T-cell (primary cell): Measurements from ENCODE around the gene DCAF6. TPM values are rescaled to one million over a fixed set of nuclear protein-coding genes. Genes with fewer than 3 reads are reported as not detected.

Experiments used
- ATAC-seq, 4 experiments: fragments of 200-7000 bp in 3 of 4; fragments of 150-1000 bp in 1 of 4; cut with Tn5 transposase; replicated peaks in 1 of 4; 1 replicate in 3 of 4; 2 replicates in 1 of 4; pipeline ENCODE4 v1.10.0; 2021; ENCODE audit warnings: moderate library complexity in 3 of 4, mild to moderate bottlenecking in 2 of 4, moderate number of reproducible peaks in 1 of 4
- CTCF ChIA-PET, 2 donors: fragments of 300-600 bp; sonication (Branson Sonifier 250); formaldehyde crosslinking; loops; one replicate each; lab custom pipeline; 2022; ENCODE audit warnings: antibody characterized with exemption in 2 of 2; lab: Charles Lee
- POLR2A ChIA-PET, 2 donors: fragments of 300-600 bp; sonication (Branson Sonifier 250); formaldehyde crosslinking; loops; one replicate each; lab custom pipeline; 2022; ENCODE audit warnings: antibody characterized with exemption in 2 of 2; lab: Charles Lee
- DNase-seq, 35 experiments: peaks; one replicate each; pipeline versions ENCODE4 v3.0.0 to v3.0.0-alpha.2; 2013 to 2023
- H3K27ac ChIP-seq: one replicate; pipeline ENCODE4 v1.5.1; 2013; ENCODE audit warnings: low read length
- H3K27me3 ChIP-seq, 2 experiments: replicated peaks in 1 of 2; 1 replicate in 1 of 2; 2 replicates in 1 of 2; pipeline versions ENCODE4 v1.6.1 to v1.7.0; 2013; ENCODE audit warnings: low read length in 1 of 2, mixed read lengths in 1 of 2; ENCODE audit not compliant: control insufficient read depth in 2 of 2, insufficient read depth in 2 of 2; ENCODE audit errors: extremely low read depth in 1 of 2
- H3K36me3 ChIP-seq, 2 donors: 1 replicate in 1 of 2; 2 replicates in 1 of 2; pipeline versions ENCODE4 v1.6.1 to v1.7.0; 2013; ENCODE audit warnings: low read length in 1 of 2; ENCODE audit not compliant: control insufficient read depth in 2 of 2, insufficient read depth in 1 of 2; ENCODE audit errors: extremely low read depth in 1 of 2
- H3K4me1 ChIP-seq, 2 experiments: 1 replicate in 1 of 2; 2 replicates in 1 of 2; pipeline versions ENCODE4 v1.6.1 to v1.7.0; 2013; ENCODE audit warnings: low read length in 2 of 2, mixed read lengths in 1 of 2; ENCODE audit not compliant: insufficient read depth in 2 of 2, control insufficient read depth in 1 of 2; ENCODE audit errors: extremely low read depth in 1 of 2
- H3K4me3 ChIP-seq, 2 donors: 1 replicate in 1 of 2; 2 replicates in 1 of 2; pipeline versions ENCODE4 v1.5.1 to v1.7.0; 2013; ENCODE audit warnings: mild to moderate bottlenecking in 2 of 2, low read length in 1 of 2, moderate library complexity in 1 of 2; ENCODE audit not compliant: control insufficient read depth in 1 of 2; ENCODE audit errors: extremely low read depth in 1 of 2
- H3K9me3 ChIP-seq: 2 replicates; pipeline ENCODE4 v1.7.0; 2013
- H3K27ac Mint-ChIP-seq, 2 donors: one replicate each; pipeline ENCODE4 v1.8.0; 2020 to 2021; ENCODE audit warnings: mild to moderate bottlenecking in 2 of 2, mixed read lengths in 2 of 2
- H3K27me3 Mint-ChIP-seq, 2 donors: one replicate each; pipeline ENCODE4 v1.8.0; 2021 to 2022; ENCODE audit warnings: mixed read lengths in 2 of 2
- H3K36me3 Mint-ChIP-seq: one replicate; pipeline ENCODE4 v1.8.0; 2021; ENCODE audit warnings: mixed read lengths
- H3K4me1 Mint-ChIP-seq, 3 donors: one replicate each; pipeline ENCODE4 v1.8.0; 2020 to 2022; ENCODE audit warnings: mixed read lengths in 3 of 3, mild to moderate bottlenecking in 1 of 3
- H3K4me3 Mint-ChIP-seq, 3 donors: one replicate each; pipeline ENCODE4 v1.8.0; 2020 to 2022; ENCODE audit warnings: mild to moderate bottlenecking in 3 of 3, mixed read lengths in 3 of 3, moderate library complexity in 3 of 3
- H3K9me3 Mint-ChIP-seq, 3 donors: one replicate each; pipeline ENCODE4 v1.8.0; 2020 to 2022; ENCODE audit warnings: mixed read lengths in 3 of 3
- WGBS: methylation state at CpG from one replicate; pipeline ENCODE4 v1.1.5; 2013; ENCODE audit warnings: missing lambda C conversion rate; ENCODE audit not compliant: insufficient coverage; 5-methylcytosine and 5-hydroxymethylcytosine counted together
- total RNA-seq, 35 experiments: library from RNA in 6 of 35; stranded (reverse) in 6 of 35; fragments of 120-200 nt in 1 of 35; gene quantifications; one replicate each; pipeline versions ENCODE4 v1.2.1 to v1.2.4 and lab custom pipeline; 2013 to 2026

Gene DCAF6
- total RNA-seq, 5 donors from 2014 or later (not counting 1 experiment from before 2014, with no cell fraction given): 21.6 to 27.4 (median 26.9) TPM

- Mint-ChIP-seq H3K4me1 (peaks cover 19 to 30% (median 20%) of the 10 kb centered on the region in 3 donors), H3K27me3 (no peaks in the 10 kb centered on the region), H3K36me3 (peaks cover 71% of the 10 kb centered on the region), H3K9me3 (peaks cover 0 to 4% (median 0%) of the 10 kb centered on the region in 3 donors), H3K4me3 (no peak overlapping the region), H3K27ac (no peak overlapping the region)
- ATAC-seq (no peak), DNase-seq (no peak)
- Histone ChIP-seq H3K27me3 (no peaks in the 10 kb centered on the region), H3K9me3 (no peaks in the 10 kb centered on the region), H3K36me3 (peaks cover 0 to 21% of the 10 kb centered on the region in 2 donors), H3K27ac (no peak overlapping the region), H3K4me3 (no peak overlapping the region), H3K4me1 (no peaks in the 10 kb centered on the region)
- ChIA-PET CTCF (no interaction called here), POLR2A (no interaction called here)
- WGBS: 100% methylated on average over 5 of the region's 9 CpGs
These were observed 45.5 kb downstream of the DCAF6 start for GRCh38 chr1:167981933-167982332.

DNA sequence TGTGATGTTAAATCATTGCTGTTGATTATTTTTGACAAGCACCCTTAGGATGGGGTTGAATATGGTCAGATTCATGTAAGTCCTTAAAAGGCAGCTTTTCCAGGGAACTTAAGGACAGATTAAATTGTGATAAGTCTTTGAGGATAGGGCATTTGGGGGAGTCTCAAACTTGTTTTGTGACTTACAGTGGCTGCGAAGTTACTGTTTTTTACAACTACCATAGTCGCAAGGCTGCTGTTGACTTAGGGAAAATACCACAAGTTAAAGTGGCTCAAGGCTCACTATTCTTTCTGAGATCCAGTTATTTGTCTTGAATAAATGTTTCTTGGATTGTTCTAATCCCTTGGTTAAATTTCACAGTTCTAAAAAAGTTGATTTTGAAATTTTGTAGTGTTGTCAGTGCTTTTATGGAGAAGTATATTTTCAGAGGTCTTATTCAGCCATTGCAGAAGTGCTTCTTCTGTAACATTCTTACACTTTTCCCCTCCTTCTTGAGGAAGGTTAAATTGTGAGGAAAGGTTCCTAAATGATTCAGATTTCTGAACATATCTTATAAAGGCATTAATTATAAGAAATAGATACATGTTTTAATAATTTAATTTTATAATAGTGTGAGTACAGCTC lies 47.4 kb downstream of the DCAF6 start:
- Mint-ChIP-seq H3K4me1 (peaks cover 19 to 30% (median 20%) of the 10 kb centered on the region in 3 donors), H3K27ac (no peak overlapping the region), H3K27me3 (no peaks in the 10 kb centered on the region), H3K4me3 (no peak overlapping the region), H3K9me3 (no peaks in the 10 kb centered on the region), H3K36me3 (peaks cover 53% of the 10 kb centered on the region)
- no peaks in the 10 kb centered on the region for H3K4me1 ChIP-seq
- no CpG with 5 or more reads among the region's 2 CpGs for WGBS
- ChIA-PET CTCF (no interaction called here), POLR2A (no interaction called here)
- H3K27ac ChIP-seq: no peak overlapping the region
- no peak overlapping the region for H3K4me3 ChIP-seq
- no peak for DNase-seq
- no peak for ATAC-seq
- peaks cover 0 to 20% of the 10 kb centered on the region in 2 donors for H3K36me3 ChIP-seq
- H3K27me3 ChIP-seq: no peaks in the 10 kb centered on the region
- H3K9me3 ChIP-seq: no peaks in the 10 kb centered on the region

GRCh38 chr1:167984886-167985489 lies 48.5 kb downstream of the DCAF6 start:
- Mint-ChIP-seq H3K27me3 (no peaks in the 10 kb centered on the region), H3K9me3 (no peaks in the 10 kb centered on the region), H3K27ac (no peak overlapping the region), H3K36me3 (peaks cover 52% of the 10 kb centered on the region), H3K4me3 (no peak overlapping the region), H3K4me1 (peaks cover 19 to 30% (median 20%) of the 10 kb centered on the region in 3 donors)
- H3K36me3 ChIP-seq: peaks cover 0 to 18% of the 10 kb centered on the region in 2 donors
- no peaks in the 10 kb centered on the region for H3K9me3 ChIP-seq
- no peaks in the 10 kb centered on the region for H3K27me3 ChIP-seq
- ATAC-seq (no peak), DNase-seq (no peak)
- CTCF ChIA-PET: no interaction called here
- no CpG with 5 or more reads among the region's 8 CpGs for WGBS
- no peaks in the 10 kb centered on the region for H3K4me1 ChIP-seq
- no peak overlapping the region for H3K4me3 ChIP-seq
- POLR2A ChIA-PET: interaction anchor here in 1 of 2 donors (0.5 kb wide), 1 partner anchor 112 kb away, joined by 3 read pairs; no protein-coding TSS in a partner anchor
- H3K27ac ChIP-seq: no peak overlapping the region

DNA sequence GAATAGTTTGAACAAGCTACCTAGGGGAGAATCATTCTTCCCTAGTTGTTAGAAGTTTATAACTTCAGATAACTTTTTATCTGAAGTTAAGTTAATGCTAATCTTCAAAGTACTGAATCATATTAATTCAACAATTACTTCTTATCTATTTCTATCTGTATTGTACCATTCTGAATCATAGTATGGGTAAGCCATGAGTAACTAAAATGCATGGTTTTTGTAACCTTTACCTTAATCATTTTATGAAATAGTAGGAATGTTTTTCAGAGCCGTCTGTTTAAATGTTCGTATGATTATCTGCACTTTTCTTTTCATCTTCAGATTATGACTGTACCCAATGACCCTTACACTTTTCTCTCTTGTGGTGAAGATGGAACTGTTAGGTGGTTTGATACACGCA lies 50.7 kb downstream of the DCAF6 start:
- no peaks in the 10 kb centered on the region for H3K27me3 Mint-ChIP-seq
- peaks cover 42% of the 10 kb centered on the region for H3K36me3 Mint-ChIP-seq
- no peaks in the 10 kb centered on the region for H3K4me1 ChIP-seq
- no peak overlapping the region for H3K4me3 Mint-ChIP-seq
- H3K36me3 ChIP-seq: peaks cover 0 to 18% of the 10 kb centered on the region in 2 donors
- WGBS: no CpG with 5 or more reads among the region's 3 CpGs
- H3K27me3 ChIP-seq: no peaks in the 10 kb centered on the region
- DNase-seq (no peak), ATAC-seq (no peak)
- H3K9me3 Mint-ChIP-seq: no peaks in the 10 kb centered on the region
- H3K4me1 Mint-ChIP-seq: peaks cover 11 to 16% (median 14%) of the 10 kb centered on the region in 3 donors
- no peak overlapping the region for H3K27ac Mint-ChIP-seq
- POLR2A ChIA-PET: interaction anchor here in 1 of 2 donors (0.7 kb wide), 1 partner anchor 126 kb away, joined by 4 read pairs; no protein-coding TSS in a partner anchor
- no peak overlapping the region for H3K27ac ChIP-seq
- H3K9me3 ChIP-seq: no peaks in the 10 kb centered on the region
- H3K4me3 ChIP-seq: no peak overlapping the region
- CTCF ChIA-PET: interaction anchor here in 1 of 2 donors (0.6 kb wide), 1 partner anchor 73 kb away, joined by 3 read pairs; no protein-coding TSS in a partner anchor

DNA sequence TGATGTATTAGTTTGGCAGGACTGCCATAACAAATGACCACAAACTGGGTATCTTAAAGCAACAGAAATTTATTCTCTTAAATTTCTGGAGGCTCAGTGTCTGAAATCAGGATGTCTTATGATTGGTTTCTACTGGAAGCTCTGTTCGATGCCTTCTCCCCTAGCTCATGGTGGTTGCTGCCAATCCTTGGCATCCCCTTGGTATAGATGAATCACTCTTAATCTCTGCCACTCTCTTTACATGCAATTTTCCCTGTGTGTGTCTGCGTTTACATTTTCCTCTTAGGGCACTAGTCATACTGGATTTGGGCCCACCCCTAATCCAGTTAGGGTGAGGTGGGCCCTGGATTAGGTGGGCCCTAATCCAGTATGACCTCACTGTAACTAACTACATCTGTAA lies 55.1 kb downstream of the DCAF6 start:
- no peak overlapping the region for H3K27ac Mint-ChIP-seq

GRCh38 chr1:167993720-167994119 lies 57.2 kb downstream of the DCAF6 start:
- Mint-ChIP-seq H3K4me1 (peaks cover 0 to 3% (median 0%) of the 10 kb centered on the region in 3 donors), H3K9me3 (no peaks in the 10 kb centered on the region), H3K27me3 (no peaks in the 10 kb centered on the region), H3K4me3 (no peak overlapping the region), H3K36me3 (peaks cover 51% of the 10 kb centered on the region), H3K27ac (no peak overlapping the region)
- DNase-seq: no peak
- Histone ChIP-seq H3K27me3 (no peaks in the 10 kb centered on the region), H3K27ac (no peak overlapping the region), H3K4me1 (no peaks in the 10 kb centered on the region), H3K4me3 (no peak overlapping the region), H3K36me3 (peaks cover 0 to 27% of the 10 kb centered on the region in 2 donors), H3K9me3 (no peaks in the 10 kb centered on the region)
- no CpG with 5 or more reads among the region's 2 CpGs for WGBS
- no peak for ATAC-seq
- POLR2A ChIA-PET: no interaction called here
- CTCF ChIA-PET: no interaction called here

More for the DNA sequence above, 55.1 kb downstream of the DCAF6 start:
- Histone ChIP-seq H3K27ac (no peak overlapping the region), H3K4me3 (no peak overlapping the region), H3K9me3 (no peaks in the 10 kb centered on the region), H3K4me1 (no peaks in the 10 kb centered on the region), H3K27me3 (no peaks in the 10 kb centered on the region), H3K36me3 (peaks cover 0 to 30% of the 10 kb centered on the region in 2 donors)
- Mint-ChIP-seq H3K4me3 (no peak overlapping the region), H3K9me3 (no peaks in the 10 kb centered on the region), H3K4me1 (peaks cover 0 to 3% (median 0%) of the 10 kb centered on the region in 3 donors), H3K36me3 (peaks cover 37% of the 10 kb centered on the region), H3K27me3 (no peaks in the 10 kb centered on the region)
- no peak for DNase-seq
- ChIA-PET CTCF (no interaction called here), POLR2A (no interaction called here)
- WGBS: no CpG with 5 or more reads among the region's 2 CpGs
- ATAC-seq: no peak
